CD4-positive, CD25-positive, alpha-beta regulatory T cell (primary cell): Measurements from ENCODE around the gene CENPP. TPM values are rescaled to one million over a fixed set of nuclear protein-coding genes. Genes with fewer than 3 reads are reported as not detected.

ENCODE experiments used
- polyA plus RNA-seq, 4 donors: library from polyadenylated mRNA; unstranded; fragments of 300-500 nt; fragmentation: Illumina TruSeq; gene quantifications; one replicate each; pipeline ENCODE4 v1.2.3, GENCODE V29; 2021
- total RNA-seq: library from RNA; stranded (reverse); gene quantifications from one replicate; pipeline ENCODE4 v1.2.3, GENCODE V29; 2022

CENPP gene
- total and polyA plus RNA-seq, 5 donors from 2014 or later: 2.7 to 6.1 (median 4.4) TPM

Other genes starting within 250 kb of the CENPP start
- 51.2 TPM for gene SPTLC1, start 210.5 kb upstream of the CENPP start, total RNA-seq
- 10 to 100 TPM; 44.0 to 50.7 (median 47.6) TPM for gene SPTLC1, start 210.5 kb upstream of the CENPP start, polyA plus RNA-seq
- 67.1 TPM for gene IARS1, start 32.3 kb upstream of the CENPP start, total RNA-seq
- gene IARS1, start 32.3 kb upstream of the CENPP start, polyA plus RNA-seq: 10 to 100 TPM; 51.1 to 58.2 (median 51.6) TPM
- gene NOL8, start 603 bp upstream of the CENPP start, total RNA-seq: 58.7 TPM
- gene NOL8, start 603 bp upstream of the CENPP start, polyA plus RNA-seq: 10 to 100 TPM; 23.5 to 28.5 (median 26.6) TPM
- 0.86 TPM for gene OGN, start 78.6 kb downstream of the CENPP start, total RNA-seq
- gene OGN, start 78.6 kb downstream of the CENPP start, polyA plus RNA-seq: 1 to 10 TPM in 1 of 4 donors, under 1 TPM in 3; 0.30 to 1.3 (median 0.61) TPM
- not detected for gene OMD, start 98.5 kb downstream of the CENPP start, total RNA-seq
- under 1 TPM in 1 of 4 donors, not detected in 3; 0.13 TPM for gene OMD, start 98.5 kb downstream of the CENPP start, polyA plus RNA-seq
- not detected for gene ASPN, start 156.6 kb downstream of the CENPP start, total RNA-seq
- gene ASPN, start 156.6 kb downstream of the CENPP start, polyA plus RNA-seq: not detected
- gene ECM2, start 210.0 kb downstream of the CENPP start, total RNA-seq: not detected
- not detected for gene ECM2, start 210.0 kb downstream of the CENPP start, polyA plus RNA-seq